BE2C (cell line): ENCODE data around the gene NPTN. TPM values are rescaled to one million over a fixed set of nuclear protein-coding genes. Genes with fewer than 3 reads are reported as not detected.

Source experiments
- DNase-seq: peaks from one replicate; pipeline ENCODE4 v3.0.0-alpha.2; 2020
- H3K27me3 ChIP-seq: fragments of 250-450 bp; sonication (Bioruptor Pico); 2 replicates; pipeline ENCODE4 v1.5.1; 2020; ENCODE audit warnings: mild to moderate bottlenecking
- H3K36me3 ChIP-seq: fragments of 250-450 bp; sonication (Bioruptor Pico); 2 replicates; pipeline ENCODE4 v1.5.1; 2020; ENCODE audit warnings: mild to moderate bottlenecking
- H3K4me1 ChIP-seq: fragments of 250-450 bp; sonication (Bioruptor Pico); 2 replicates; pipeline ENCODE4 v1.5.1; 2020
- H3K4me3 ChIP-seq: 2 replicates; pipeline ENCODE4 v1.5.1; 2011; ENCODE audit warnings: low read depth, low read length
- H3K9me3 ChIP-seq: fragments of 250-450 bp; sonication (Bioruptor Pico); 2 replicates; pipeline ENCODE4 v1.5.1; 2020
- CTCF ChIP-seq: IDR thresholded peaks from 2 replicates; pipeline ENCODE4 v1.5.1; 2012; ENCODE audit warnings: mild to moderate bottlenecking, low read depth, low read length
- polyA plus RNA-seq: library from polyadenylated mRNA; unstranded; fragments of >200 nt; gene quantifications from one replicate; pipeline ENCODE4 v1.2.1, GENCODE V29; 2012; ENCODE audit warnings: low read depth, missing spikeins; ENCODE audit not compliant: insufficient read length, insufficient read depth

Gene NPTN
- 104 TPM for polyA plus RNA-seq

- peak; percentile 99 for DNase-seq
- Histone ChIP-seq H3K9me3 (no peaks in the 10 kb centered on the region), H3K4me3 (peak within 1 kb of the TSS; percentile 67), H3K4me1 (peaks cover 7% of the 10 kb centered on the region), H3K36me3 (no peaks in the 10 kb centered on the region), H3K27me3 (no peaks in the 10 kb centered on the region)
- 0 out of 2 replicates have a peak, but pooled peaks have one; percentile 7 for TF ChIP-seq CTCF
These were observed at the start of gene NPTN for GRCh38 chr15:73633111-73633990. NPTN (minus strand) TSS chr15:73633389; CDS start chr15:73633215, 174 bp downstream.

- Histone ChIP-seq H3K9me3 (no peaks in the 10 kb centered on the region), H3K4me3 (no peak overlapping the region), H3K27me3 (peaks cover 3% of the 10 kb centered on the region; the same call in 1 of the 2 replicates), H3K4me1 (peaks cover 11% of the 10 kb centered on the region), H3K36me3 (no peaks in the 10 kb centered on the region)
- no peak for DNase-seq
- TF ChIP-seq CTCF, result no peak
These were observed 49.5 kb upstream of the NPTN start for GRCh38 chr15:73682600-73683090.

GRCh38 chr15:73681856-73682599 lies 48.8 kb upstream of the NPTN start:
- TF ChIP-seq CTCF, result no peak

GRCh38 chr15:73681063-73681462 lies 47.9 kb upstream of the NPTN start:
- Histone ChIP-seq H3K4me3 (no peak overlapping the region), H3K4me1 (peaks cover 6% of the 10 kb centered on the region), H3K27me3 (peaks cover 3% of the 10 kb centered on the region; the same call in 1 of the 2 replicates), H3K36me3 (no peaks in the 10 kb centered on the region), H3K9me3 (no peaks in the 10 kb centered on the region)
- no peak for DNase-seq
- no peak for TF ChIP-seq CTCF

More at GRCh38 chr15:73681856-73682599, 48.8 kb upstream of the NPTN start:
- H3K27me3 ChIP-seq, result peaks cover 3% of the 10 kb centered on the region; the same call in 1 of the 2 replicates
- no peak overlapping the region for H3K4me3 ChIP-seq
- no peaks in the 10 kb centered on the region for H3K36me3 ChIP-seq
- DNase-seq, result no peak
- no peaks in the 10 kb centered on the region for H3K9me3 ChIP-seq
- peaks cover 10% of the 10 kb centered on the region for H3K4me1 ChIP-seq

GRCh38 chr15:73680549-73680948 lies 47.4 kb upstream of the NPTN start:
- no peak for TF ChIP-seq CTCF
- H3K4me3 ChIP-seq, result no peak overlapping the region
- H3K4me1 ChIP-seq, result peaks cover 6% of the 10 kb centered on the region
- DNase-seq, result no peak
- no peaks in the 10 kb centered on the region for H3K36me3 ChIP-seq
- no peaks in the 10 kb centered on the region for H3K9me3 ChIP-seq
- peaks cover 3% of the 10 kb centered on the region; the same call in 1 of the 2 replicates for H3K27me3 ChIP-seq
